HCT116 (cell line): ENCODE measurements around the gene C16orf74.

Experiments
- ATF3 ChIP-seq: IDR thresholded peaks from 2 replicates; pipeline ENCODE4 v1.6.1; 2012
- CTCF ChIP-seq, 3 experiments: fragments of 200-600 bp in 1 of 3; sonication (generic) in 1 of 3; IDR thresholded peaks in 2 of 3; conservative IDR thresholded peaks in 1 of 3; 2 replicates each; pipeline ENCODE4 v1.5.1; 2012 to 2017; ENCODE audit warnings: low read depth in 2 of 3, low read length in 2 of 3, antibody characterized with exemption in 1 of 3, borderline replicate concordance in 1 of 3, control low read depth in 1 of 3, mild to moderate bottlenecking in 1 of 3, mixed read lengths in 1 of 3, mixed run types in 1 of 3, moderate library complexity in 1 of 3; ENCODE audit not compliant: insufficient read depth in 1 of 3
- EGR1 ChIP-seq: IDR thresholded peaks from 2 replicates; pipeline ENCODE4 v1.6.1; 2012; ENCODE audit warnings: low read depth
- ELF1 ChIP-seq: IDR thresholded peaks from 2 replicates; pipeline ENCODE4 v1.6.1; 2012; ENCODE audit warnings: low read depth, borderline replicate concordance
- EZH2phosphoT487 ChIP-seq: fragments of 200-600 bp; IDR thresholded peaks from 2 replicates; pipeline ENCODE4 v1.6.1; 2018; ENCODE audit warnings: antibody characterized with exemption, borderline replicate concordance
- JUND ChIP-seq: IDR thresholded peaks from 2 replicates; pipeline ENCODE4 v1.6.1; 2012
- POLR2A ChIP-seq: IDR thresholded peaks from 2 replicates; pipeline ENCODE4 v1.7.0; 2011; ENCODE audit warnings: borderline replicate concordance; ENCODE audit not compliant: insufficient read depth, insufficient read length; ENCODE audit errors: extremely low read depth
- POLR2AphosphoS5 ChIP-seq: IDR thresholded peaks from 2 replicates; pipeline ENCODE4 v1.6.1; 2011; ENCODE audit warnings: mild to moderate bottlenecking, low read depth, low read length, moderate library complexity
- SIN3A ChIP-seq: IDR thresholded peaks from 2 replicates; pipeline ENCODE4 v1.6.1; 2012; ENCODE audit warnings: low read depth
- SP1 ChIP-seq: IDR thresholded peaks from 2 replicates; pipeline ENCODE4 v1.6.1; 2012; ENCODE audit warnings: low read depth
- SRF ChIP-seq: IDR thresholded peaks from 2 replicates; pipeline ENCODE4 v1.6.1; 2012; ENCODE audit warnings: low read depth
- ZFX ChIP-seq: fragments of 450-650 bp; IDR thresholded peaks from 2 replicates; pipeline ENCODE4 v1.6.1; 2017
- TF ChIP-seq, protein P1 (sequence below): IDR thresholded peaks from 2 replicates; pipeline ENCODE4 v1.6.1; 2012; ENCODE audit warnings: low read depth

GRCh38 chr16:85688586-85689284, 62.2 kb downstream of the C16orf74 start, which contains the start of gene GINS2:
- TF ChIP-seq EGR1: 0 out of 2 replicates have a peak, but pooled peaks have one; percentile 33
- TF ChIP-seq POLR2AphosphoS5: peak; percentile 68
- peak; percentile 96 for TF ChIP-seq SP1
- TF ChIP-seq SIN3A: peak; percentile 87
- no peak for TF ChIP-seq SRF
- TF ChIP-seq ELF1: no peak; the same call in 1 of the 2 replicates
- no peak for TF ChIP-seq EZH2phosphoT487
- TF ChIP-seq CTCF (IDR thresholded peaks at IDR 0.05 in 2 of 3, conservative IDR thresholded peaks at IDR 0.05 in 1 of 3; ENCODE audit: borderline replicate concordance in 1 of 3, insufficient read depth in 1 of 3, low read depth in 2 of 3, low read length in 2 of 3): no peak
- TF ChIP-seq, protein P1, sequence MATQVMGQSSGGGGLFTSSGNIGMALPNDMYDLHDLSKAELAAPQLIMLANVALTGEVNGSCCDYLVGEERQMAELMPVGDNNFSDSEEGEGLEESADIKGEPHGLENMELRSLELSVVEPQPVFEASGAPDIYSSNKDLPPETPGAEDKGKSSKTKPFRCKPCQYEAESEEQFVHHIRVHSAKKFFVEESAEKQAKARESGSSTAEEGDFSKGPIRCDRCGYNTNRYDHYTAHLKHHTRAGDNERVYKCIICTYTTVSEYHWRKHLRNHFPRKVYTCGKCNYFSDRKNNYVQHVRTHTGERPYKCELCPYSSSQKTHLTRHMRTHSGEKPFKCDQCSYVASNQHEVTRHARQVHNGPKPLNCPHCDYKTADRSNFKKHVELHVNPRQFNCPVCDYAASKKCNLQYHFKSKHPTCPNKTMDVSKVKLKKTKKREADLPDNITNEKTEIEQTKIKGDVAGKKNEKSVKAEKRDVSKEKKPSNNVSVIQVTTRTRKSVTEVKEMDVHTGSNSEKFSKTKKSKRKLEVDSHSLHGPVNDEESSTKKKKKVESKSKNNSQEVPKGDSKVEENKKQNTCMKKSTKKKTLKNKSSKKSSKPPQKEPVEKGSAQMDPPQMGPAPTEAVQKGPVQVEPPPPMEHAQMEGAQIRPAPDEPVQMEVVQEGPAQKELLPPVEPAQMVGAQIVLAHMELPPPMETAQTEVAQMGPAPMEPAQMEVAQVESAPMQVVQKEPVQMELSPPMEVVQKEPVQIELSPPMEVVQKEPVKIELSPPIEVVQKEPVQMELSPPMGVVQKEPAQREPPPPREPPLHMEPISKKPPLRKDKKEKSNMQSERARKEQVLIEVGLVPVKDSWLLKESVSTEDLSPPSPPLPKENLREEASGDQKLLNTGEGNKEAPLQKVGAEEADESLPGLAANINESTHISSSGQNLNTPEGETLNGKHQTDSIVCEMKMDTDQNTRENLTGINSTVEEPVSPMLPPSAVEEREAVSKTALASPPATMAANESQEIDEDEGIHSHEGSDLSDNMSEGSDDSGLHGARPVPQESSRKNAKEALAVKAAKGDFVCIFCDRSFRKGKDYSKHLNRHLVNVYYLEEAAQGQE: no peak
- no peak for TF ChIP-seq JUND
- TF ChIP-seq POLR2A: peak; percentile 58
- TF ChIP-seq ATF3: no peak
- TF ChIP-seq ZFX: peak; percentile 92; the same call in 1 of the 2 replicates
